GM12865 (cell line): Measurements from ENCODE around the gene TNFAIP3.

Source experiments
- DNase-seq: peaks from one replicate; pipeline ENCODE4 v3.0.0; 2010; ENCODE audit warnings: low read depth
- H3K4me3 ChIP-seq: 2 replicates; pipeline ENCODE4 v1.5.1; 2011; ENCODE audit warnings: mild to moderate bottlenecking, low read depth, low read length, control low read depth
- CTCF ChIP-seq: IDR thresholded peaks from 2 replicates; pipeline ENCODE4 v1.5.1; 2011; ENCODE audit warnings: low read length, control low read depth, low read depth, inconsistent platforms; ENCODE audit not compliant: insufficient read depth; ENCODE audit errors: missing control alignments

The TNFAIP3 gene

GRCh38 chr6:137853569-137854213 is 13.4 kb upstream of the TNFAIP3 start:
- no peak for DNase-seq
- no peak overlapping the region for H3K4me3 ChIP-seq
- no peak for TF ChIP-seq CTCF

GRCh38 chr6:137856138-137856898 is 10.7 kb upstream of the TNFAIP3 start:
- DNase-seq: no peak
- H3K4me3 ChIP-seq: no peak overlapping the region
- no peak for TF ChIP-seq CTCF

GRCh38 chr6:137859025-137859424 is 8.0 kb upstream of the TNFAIP3 start:
- no peak overlapping the region for H3K4me3 ChIP-seq
- no peak for TF ChIP-seq CTCF
- no peak for DNase-seq

GRCh38 chr6:137860394-137861005 is 6.6 kb upstream of the TNFAIP3 start:
- TF ChIP-seq CTCF: no peak
- H3K4me3 ChIP-seq: no peak overlapping the region
- no peak for DNase-seq

GRCh38 chr6:137861550-137862337 is 5.3 kb upstream of the TNFAIP3 start:
- DNase-seq: no peak
- H3K4me3 ChIP-seq: no peak overlapping the region
- no peak for TF ChIP-seq CTCF

- no peak for TF ChIP-seq CTCF
- H3K4me3 ChIP-seq: no peak overlapping the region
- DNase-seq: no peak
These were observed 4.5 kb upstream of the TNFAIP3 start for GRCh38 chr6:137862419-137863090.
